HepG2 (cell line): Measurements from ENCODE around the gene TMEM151A. TPM values are rescaled to one million over a fixed set of nuclear protein-coding genes. Genes with fewer than 3 reads are reported as not detected.

Experiments
- ATAC-seq: fragments of 200-7000 bp; cut with Tn5 transposase; 3 replicates; pipeline ENCODE4 v1.9.1; 2020; ENCODE audit warnings: mild to moderate bottlenecking, moderate library complexity
- BruUV-seq: library from RNA; stranded (reverse); fragments of 400-500 nt; replicated peaks from 2 replicates; lab custom pipeline; 2021; lab: Mats Ljungman, UMichigan
- CTCF ChIA-PET: fragments of 300-600 bp; formaldehyde crosslinking; extraction: SDS; loops from one replicate; lab custom pipeline; 2021; ENCODE audit warnings: low total read pairs, inconsistent platforms, low intra/inter-chr PET ratio; lab: Yijun Ruan, JAX
- POLR2A ChIA-PET: fragments of 350-600 bp; sonication (Branson Sonifier 250); formaldehyde crosslinking; loops from one replicate; lab custom pipeline; 2020; ENCODE audit warnings: antibody characterized with exemption, inconsistent platforms; lab: Yijun Ruan, JAX
- DNase-seq: peaks from one replicate; pipeline ENCODE4 v3.0.0-alpha.2; 2015; ENCODE audit warnings: low spot score
- FAIRE-seq: peaks from 3 replicates; lab custom pipeline; 2011; peaks lifted over from hg19 to GRCh38; lab: Jason Lieb, UNC
- H2AFZ ChIP-seq: one replicate; pipeline ENCODE4 v1.6.1; 2011; ENCODE audit warnings: low read length, inconsistent platforms
- H3K27ac ChIP-seq: fragments of 300-600 bp; 3 replicates; pipeline ENCODE4 v1.8.0; 2011; ENCODE audit warnings: mixed run types, mild to moderate bottlenecking, mixed read lengths, low read length, inconsistent platforms; ENCODE audit not compliant: insufficient read depth; ENCODE audit errors: extremely low read length
- H3K27me3 ChIP-seq, 2 experiments: fragments of 200-600 bp in 1 of 2; 2 replicates in 1 of 2; 3 replicates in 1 of 2; pipeline versions ENCODE4 v1.6.0 to v1.8.0; 2011; ENCODE audit warnings: low read length in 2 of 2, mild to moderate bottlenecking in 2 of 2, moderate library complexity in 2 of 2, inconsistent platforms in 1 of 2; ENCODE audit not compliant: insufficient read depth in 2 of 2, control insufficient read depth in 1 of 2
- H3K36me3 ChIP-seq, 2 experiments: fragments of 200-600 bp in 1 of 2; replicated peaks in 1 of 2; 2 replicates in 1 of 2; 3 replicates in 1 of 2; pipeline versions ENCODE4 v1.5.1 to v1.8.0; 2011; ENCODE audit warnings: low read length in 2 of 2, inconsistent platforms in 1 of 2; ENCODE audit not compliant: insufficient read depth in 2 of 2, control insufficient read depth in 1 of 2
- H3K4me1 ChIP-seq: 2 replicates; pipeline ENCODE4 v1.5.1; 2012; ENCODE audit warnings: low read length, inconsistent platforms; ENCODE audit not compliant: insufficient read depth
- H3K4me2 ChIP-seq: 2 replicates; pipeline ENCODE4 v1.6.0; 2011; ENCODE audit warnings: low read depth, low read length, inconsistent platforms
- H3K4me3 ChIP-seq, 3 experiments: fragments of 200-600 bp in 1 of 3; sonication (generic), shearing (Covaris generic) in 1 of 3; replicated peaks in 1 of 3; 2 replicates each; pipeline ENCODE4 v1.5.1; 2011 to 2016; ENCODE audit warnings: low read length in 3 of 3, inconsistent platforms in 2 of 3, low read depth in 2 of 3, mild to moderate bottlenecking in 2 of 3, control low read depth in 1 of 3, mixed read lengths in 1 of 3; ENCODE audit not compliant: insufficient read depth in 1 of 3
- H3K79me2 ChIP-seq: one replicate; pipeline ENCODE4 v1.6.1; 2011; ENCODE audit warnings: low read length, inconsistent platforms; ENCODE audit not compliant: insufficient read depth
- H3K9ac ChIP-seq: 2 replicates; pipeline ENCODE4 v1.6.0; 2011; ENCODE audit warnings: mild to moderate bottlenecking, low read depth, low read length, inconsistent platforms; ENCODE audit not compliant: insufficient read depth
- H3K9me3 ChIP-seq: 2 replicates; pipeline ENCODE4 v1.5.1; 2012; ENCODE audit warnings: mild to moderate bottlenecking, low read length
- H4K20me1 ChIP-seq: 2 replicates; pipeline ENCODE4 v1.6.0; 2011; ENCODE audit warnings: inconsistent platforms, mild to moderate bottlenecking, low read length, moderate library complexity; ENCODE audit not compliant: insufficient read depth
- AGO2 ChIP-seq: fragments of 200-400 bp; formaldehyde crosslinking; optimal IDR thresholded peaks from 2 replicates; pipeline ENCODE3; 2017; ENCODE audit warnings: mild to moderate bottlenecking, low read depth, low read length, moderate library complexity
- FOSL2 ChIP-seq: sonication (generic); formaldehyde crosslinking; IDR thresholded peaks from 2 replicates; pipeline ENCODE4 v1.4.0; 2020; ENCODE audit warnings: missing genetic modification reagents
- POLR2AphosphoS2 ChIP-seq: IDR thresholded peaks from 2 replicates; pipeline ENCODE4 v1.6.1; 2011; ENCODE audit warnings: low read depth, low read length, improper control_type of control experiment
- ZNF614 ChIP-seq: IDR thresholded peaks from 2 replicates; pipeline ENCODE4 v1.6.1; 2018; ENCODE audit warnings: missing biosample characterization, missing genetic modification reagents, inconsistent platforms, borderline replicate concordance
- ZNF687 ChIP-seq: sonication (generic); formaldehyde crosslinking; IDR thresholded peaks from 2 replicates; pipeline ENCODE4 v1.5.1; 2020; ENCODE audit warnings: mild to moderate bottlenecking, missing genetic modification reagents, moderate library complexity
- WGBS: methylation state at CpG from one replicate; pipeline ENCODE4 v1.1.6; 2017; ENCODE audit warnings: low lambda C conversion rate; 5-methylcytosine and 5-hydroxymethylcytosine counted together
- in situ Hi-C: cut with HindIII; loops from 2 replicates; pipeline ENCODE4 v1.10.0; 2017; ENCODE audit warnings: low pct_unique_long_range_greater_than_20kb; ENCODE audit not compliant: extremely low pct_ligation_motif_present
- intact Hi-C: fragments of 100-400 bp; cut with micrococcal nuclease; formaldehyde crosslinking; loops from one replicate; pipeline ENCODE4 v1.10.0; 2022; ENCODE audit not compliant: unreplicated experiment
- polyA plus RNA-seq, 8 experiments: library from polyadenylated mRNA; depleted of rRNA in 3 of 8; stranded (reverse) in 7 of 8; unstranded in 1 of 8; fragments of >200 nt; fragmentation: Illumina TruSeq in 4 of 8; extraction: Trizol in 4 of 8; gene quantifications; 2 replicates each; pipeline versions ENCODE4 v1.2.1 to v1.2.3, GENCODE V29; 2011 to 2016; ENCODE audit warnings: low read depth in 4 of 8, missing spikeins in 1 of 8, mixed read lengths in 1 of 8; ENCODE audit not compliant: insufficient read depth in 1 of 8
- total RNA-seq, 5 experiments: library from RNA; depleted of rRNA; stranded (reverse); fragments of >200 nt; fragmentation: Illumina TruSeq; extraction: Trizol; gene quantifications; 2 replicates each; pipeline ENCODE4 v1.2.3, GENCODE V29; 2016; ENCODE audit warnings: low read depth in 1 of 5

The TMEM151A gene
- total and polyA plus RNA-seq, 2 of the 13 experiments (the other 11 are each of a cell fraction or from before 2014, with no cell fraction given) = 0.18 to 0.33 TPM

DNA sequence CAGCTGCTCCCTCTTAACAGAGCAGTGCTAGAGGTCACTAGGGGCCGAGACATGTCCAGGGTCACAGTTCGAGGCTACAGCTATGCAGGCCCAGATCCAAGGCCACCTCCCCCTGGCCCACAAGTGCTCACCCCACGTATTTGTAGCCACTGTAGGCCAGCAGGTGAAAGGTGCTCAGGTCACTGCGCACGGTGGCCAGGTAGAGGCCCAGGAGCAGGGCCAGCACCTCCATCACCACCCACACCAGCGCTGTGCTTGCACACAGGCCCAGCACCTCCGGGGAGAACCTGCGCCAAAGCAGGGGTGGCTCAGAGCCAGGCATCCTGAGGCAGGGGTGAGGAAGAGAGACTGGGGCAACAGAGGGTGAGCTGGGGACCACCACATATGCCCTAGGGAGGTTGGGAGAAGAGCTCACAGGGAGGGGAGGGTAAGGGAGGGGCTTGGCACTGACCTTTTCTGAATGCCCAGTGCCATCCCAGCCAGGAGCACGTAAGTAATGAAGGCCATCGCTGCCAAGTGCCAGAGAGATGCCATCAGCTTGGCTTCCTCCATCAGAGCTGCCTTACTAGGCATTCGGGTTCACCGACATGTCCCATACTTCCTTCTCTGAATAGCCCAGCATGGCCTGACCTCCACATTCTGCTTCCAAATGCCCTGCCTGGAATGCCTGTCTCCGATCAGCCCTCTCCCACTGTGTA, 6.3 kb upstream of the TMEM151A start (continued):
- TF ChIP-seq ZNF687 (CRISPR knock-in tag) = peak; percentile 22; the same call in 1 of the 2 replicates
- TF ChIP-seq ZNF614 (CRISPR knock-in tag) = no peak
- TF ChIP-seq POLR2AphosphoS2 = no peak
- TF ChIP-seq, all 625 proteins: peak for 3

- ChIA-PET CTCF (no interaction called here), POLR2A (interaction anchor here (5.7 kb wide), 1 partner anchor 25 kb away, joined by 121 read pairs; no protein-coding TSS in a partner anchor)
- 100% methylated on average over 1 of the region's 5 CpGs for WGBS
- H4K20me1 ChIP-seq = peaks cover 4% of the 10 kb centered on the region
- peaks cover 0 to 6% of the 10 kb centered on the region in 2 experiments; a peak in 1 of 5 replicates for H3K27me3 ChIP-seq
- in situ Hi-C loops = no loop called here
- TF ChIP-seq AGO2 = peak; percentile 31
- TF ChIP-seq FOSL2 (CRISPR knock-in tag) = no peak
- TF ChIP-seq, all 625 proteins: peak for 1
- 0 out of 6 replicates have a peak overlapping the region, but pooled peaks of 1 of the 3 experiments have one; percentile 95 for H3K4me3 ChIP-seq
- DNase-seq (no peak), ATAC-seq (no peak), FAIRE-seq (no peak)
- H3K4me1 ChIP-seq = peaks cover 57% of the 10 kb centered on the region
- H3K9ac ChIP-seq = no peak overlapping the region
- H3K27ac ChIP-seq = no peak overlapping the region
- H3K79me2 ChIP-seq = peaks cover 29% of the 10 kb centered on the region
- BruUV-seq = no TSS peak
- intact Hi-C loops = no loop called here
- H2AFZ ChIP-seq = no peak overlapping the region
- H3K9me3 ChIP-seq = no peaks in the 10 kb centered on the region
- H3K4me2 ChIP-seq = peak overlapping the region; percentile 94; the same call in 1 of the 2 replicates
- H3K36me3 ChIP-seq = peaks cover 5 to 23% of the 10 kb centered on the region in 2 experiments; a peak in 4 of 5 replicates
Measured at GRCh38 chr11:66286699-66287098, 5.0 kb upstream of the TMEM151A start.
